HG03097 (cell line): ENCODE results near the gene DCAF17.
"Not testable (repeated sequence)": the region's sequence is repeated elsewhere in the genome, so short reads cannot be mapped to it uniquely, and the experiment has no call there.

Experiments used
- ATAC-seq: cut with Tn5 transposase; IDR thresholded peaks from one replicate; pipeline ENCODE4 v1.9.1; 2021; ENCODE audit not compliant: unreplicated experiment, low FRiP score

DCAF17 gene

DNA sequence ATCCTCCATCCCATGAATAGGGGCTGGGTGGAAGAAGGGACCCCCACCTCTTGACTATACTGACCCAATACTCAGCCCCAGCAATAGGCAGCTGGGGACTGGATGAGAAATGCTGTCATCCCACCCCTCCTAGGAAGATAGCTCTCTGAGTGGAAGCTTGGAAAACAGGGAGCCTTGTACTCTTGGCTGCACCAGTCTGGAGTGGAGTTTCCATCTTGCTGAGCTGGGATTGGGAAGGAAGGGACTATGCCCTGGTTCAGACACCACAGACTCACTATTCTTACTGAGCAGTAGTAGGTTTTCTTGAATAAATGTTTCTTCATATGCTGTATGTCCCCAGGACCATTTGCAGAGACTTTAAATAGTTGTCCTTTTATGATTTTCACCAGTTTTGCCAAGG is 7.4 kb downstream of the DCAF17 start:
- no peak for ATAC-seq

DNA sequence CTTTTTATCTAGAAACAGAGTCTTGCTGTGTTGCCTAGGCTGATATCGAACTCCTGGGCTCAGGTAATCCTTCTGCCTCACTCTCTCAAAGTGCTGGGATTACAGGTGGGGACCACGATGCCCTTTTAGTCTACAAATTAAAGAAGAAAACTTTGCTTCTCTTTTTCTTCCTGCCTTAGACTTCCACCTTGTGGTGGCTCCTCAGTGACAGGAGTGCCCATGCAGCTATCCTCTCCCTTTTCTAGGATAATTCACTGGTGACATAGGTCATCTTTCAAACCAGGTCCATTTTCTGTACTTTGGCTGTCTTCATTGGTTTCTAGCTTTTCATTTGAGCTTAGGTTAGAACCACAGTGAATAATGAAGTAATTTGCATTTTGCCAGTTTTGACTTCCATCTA is 13.6 kb downstream of the DCAF17 start:
- ATAC-seq = no peak

DNA sequence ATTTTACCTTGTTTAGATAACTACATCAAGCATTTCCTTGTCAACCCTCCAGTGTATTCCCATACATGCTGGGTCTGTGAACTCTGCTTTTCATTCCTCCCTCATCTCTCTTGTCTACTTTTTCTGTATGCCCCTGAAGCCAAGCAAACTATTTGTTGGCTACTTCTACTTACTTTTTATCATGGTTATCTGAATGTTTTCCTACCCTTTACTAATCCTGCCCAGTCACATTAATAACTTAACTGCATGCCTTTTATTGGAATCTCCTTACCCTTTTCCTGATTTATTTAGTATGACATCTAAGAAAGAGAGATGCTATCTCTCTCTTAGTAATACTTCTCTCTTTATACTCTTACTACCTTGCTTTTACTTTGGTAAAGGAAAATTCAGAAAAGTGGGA is 17.0 kb downstream of the DCAF17 start:
- no peak for ATAC-seq

DNA sequence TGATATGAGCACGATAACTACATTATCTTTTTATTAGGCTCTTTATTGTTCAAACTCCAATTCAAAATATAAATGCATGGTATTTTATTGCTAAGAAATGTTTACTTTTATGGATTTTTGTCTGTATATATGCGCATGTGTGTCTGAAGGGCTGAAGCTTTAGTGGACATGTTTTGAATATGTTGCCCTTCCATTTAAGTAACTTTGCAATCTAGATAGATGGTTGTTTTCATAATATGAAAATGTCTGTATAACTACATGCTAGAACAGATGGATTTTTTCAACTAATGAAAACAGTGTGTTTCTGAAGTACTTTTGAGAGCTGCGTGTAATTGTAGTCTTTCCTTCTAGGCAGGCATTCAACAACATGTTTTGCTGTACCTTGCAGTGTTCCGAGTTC is 18.7 kb downstream of the DCAF17 start:
- no peak for ATAC-seq

- no peak for ATAC-seq
These were observed 25.5 kb downstream of the DCAF17 start for GRCh38 chr2:171459498-171459897.

- ATAC-seq = no peak
These were observed 26.5 kb downstream of the DCAF17 start for GRCh38 chr2:171460537-171460936.

DNA sequence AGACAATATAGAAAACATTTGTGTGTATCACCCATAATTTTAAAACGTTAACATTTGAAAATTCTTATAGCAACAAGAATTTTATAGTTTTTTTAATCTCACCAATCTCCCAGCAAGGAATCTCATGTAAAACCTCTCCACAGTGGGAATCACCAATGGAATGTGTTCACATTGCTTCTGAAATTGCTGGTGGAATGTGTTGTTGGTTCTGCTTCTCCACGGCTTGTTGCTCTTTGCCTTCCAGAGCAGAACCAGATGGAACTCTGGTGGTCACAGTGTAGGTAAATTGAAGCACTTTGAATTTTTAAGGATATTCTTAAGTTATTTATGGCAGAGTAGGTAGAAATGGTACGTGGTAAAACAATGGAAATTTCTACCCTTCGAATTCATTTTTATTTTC is 35.1 kb downstream of the DCAF17 start:
- no peak for ATAC-seq

GRCh38 chr2:171470129-171470528 is 36.1 kb downstream of the DCAF17 start:
- ATAC-seq = no peak

DNA sequence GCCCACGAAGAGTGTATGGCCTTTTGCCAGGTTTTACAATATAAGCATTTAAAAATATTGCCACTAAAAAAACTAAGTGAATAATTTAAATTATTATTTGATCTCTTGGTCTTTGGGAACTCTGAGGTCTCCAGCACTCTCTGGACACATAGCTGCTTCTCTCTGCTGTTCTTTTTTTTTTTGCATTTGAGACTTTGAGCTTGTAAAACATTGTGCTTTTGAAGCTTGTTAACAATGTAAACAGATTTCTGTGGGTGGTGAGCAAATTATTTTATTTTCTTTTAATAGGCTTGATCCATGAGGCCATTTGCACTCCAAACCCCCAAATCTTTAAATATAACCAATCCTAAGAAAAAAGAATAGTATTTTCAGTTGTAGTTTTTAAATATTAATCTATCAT is 42.0 kb downstream of the DCAF17 start:
- ATAC-seq = no peak

GRCh38 chr2:171478345-171478744 is 44.3 kb downstream of the DCAF17 start:
- no peak for ATAC-seq

GRCh38 chr2:171479154-171479814 is 45.3 kb downstream of the DCAF17 start:
- ATAC-seq = no peak

- no peak for ATAC-seq
These were observed 46.9 kb downstream of the DCAF17 start for GRCh38 chr2:171480908-171481307.

- no peak for ATAC-seq
These were observed 48.3 kb downstream of the DCAF17 start for GRCh38 chr2:171482308-171482707.

DNA sequence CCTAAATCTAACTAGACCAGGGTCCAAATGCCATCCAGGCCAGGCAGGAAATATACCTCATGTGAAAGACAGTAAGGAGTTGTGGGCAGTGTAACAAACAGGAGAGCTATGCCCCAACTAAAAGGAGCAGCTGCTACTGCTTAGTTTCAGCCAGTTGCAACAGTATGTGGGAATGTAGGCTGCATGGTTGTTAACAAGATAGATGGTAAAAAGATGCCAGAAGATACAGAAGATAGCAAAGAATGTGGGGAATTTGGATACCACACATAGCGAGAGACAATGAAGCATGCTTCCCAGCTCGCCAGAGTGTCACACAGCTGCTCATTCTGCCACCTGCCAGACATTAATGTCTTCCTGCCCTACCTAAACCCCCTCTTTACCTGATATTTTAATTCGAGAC is 48.9 kb downstream of the DCAF17 start:
- ATAC-seq = no peak

DNA sequence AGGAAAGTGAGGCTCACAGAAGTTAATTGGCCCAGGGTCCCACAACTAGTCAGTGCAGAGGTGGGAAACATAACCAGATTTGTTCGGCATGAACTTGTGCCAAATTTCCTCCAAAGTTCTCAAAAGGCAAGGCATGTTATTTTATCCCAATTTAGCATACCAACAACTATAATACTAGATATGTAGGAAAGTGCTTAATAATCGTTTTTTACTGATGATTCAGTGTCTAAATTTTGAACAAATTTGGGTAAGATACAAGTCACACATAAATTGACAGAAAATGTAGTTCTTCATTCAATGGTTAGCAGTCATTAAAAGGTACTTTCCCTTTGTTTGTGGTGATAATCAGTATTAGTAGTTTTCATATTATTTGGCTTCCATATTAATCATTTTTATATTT is 49.8 kb downstream of the DCAF17 start:
- no peak for ATAC-seq

DNA sequence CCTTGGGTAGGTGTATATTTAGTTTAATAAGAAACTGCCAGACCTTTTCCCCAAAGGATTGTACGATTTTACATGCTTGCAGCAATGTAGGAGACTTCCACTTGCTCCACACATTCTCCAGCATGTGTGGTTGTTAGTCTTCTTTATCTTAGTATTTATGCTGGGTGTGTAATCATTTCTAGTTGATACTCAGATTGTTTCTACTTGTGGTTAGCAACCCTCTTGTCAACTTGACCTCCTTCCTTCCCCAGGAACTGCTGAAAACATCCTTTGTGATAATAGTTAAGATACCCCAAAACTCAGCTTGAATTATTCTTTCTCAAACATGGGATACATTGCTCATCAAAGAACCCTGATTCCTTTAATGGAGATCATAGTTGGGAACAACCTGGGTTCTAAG is 51.1 kb downstream of the DCAF17 start:
- ATAC-seq = no peak

GRCh38 chr2:171487201-171487600 is 53.2 kb downstream of the DCAF17 start:
- ATAC-seq = no peak

GRCh38 chr2:171487803-171488259 is 53.8 kb downstream of the DCAF17 start:
- no peak for ATAC-seq

- ATAC-seq = no peak
These were observed 56.6 kb downstream of the DCAF17 start for GRCh38 chr2:171490577-171490976.

DNA sequence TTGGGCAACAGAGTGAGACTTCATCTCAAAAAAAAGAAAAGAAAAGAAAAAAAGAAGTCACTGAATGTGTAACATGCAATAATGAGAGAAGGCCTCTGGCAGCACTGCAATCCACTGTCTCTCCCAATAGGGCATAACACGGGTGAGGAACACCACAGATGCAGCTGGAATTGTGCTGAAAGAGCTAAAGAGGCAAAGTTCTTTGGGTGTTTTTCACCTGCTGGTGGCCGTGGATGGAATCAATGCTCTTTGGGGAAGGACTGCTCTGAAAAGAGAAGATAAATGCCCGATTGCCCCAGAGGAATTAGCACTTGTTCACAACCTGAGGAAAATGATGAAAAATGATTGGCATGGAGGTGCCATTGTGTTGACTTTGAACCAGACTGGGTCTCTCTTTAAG is 57.3 kb downstream of the DCAF17 start:
- no peak for ATAC-seq

GRCh38 chr2:171492664-171493063 is 58.6 kb downstream of the DCAF17 start:
- ATAC-seq = no peak

- not testable (repeated sequence) for ATAC-seq
These were observed 63.6 kb downstream of the DCAF17 start for GRCh38 chr2:171497664-171498063.

GRCh38 chr2:171505374-171505773 is 71.3 kb downstream of the DCAF17 start:
- no peak for ATAC-seq
